Kasumi-1 (cell line): ENCODE results near the gene ZNF134.

Source experiments
- DNase-seq, 2 experiments: peaks; one replicate each; lab custom pipeline; 2025; lab: John Stamatoyannopoulos, UW

ZNF134 gene

DNA sequence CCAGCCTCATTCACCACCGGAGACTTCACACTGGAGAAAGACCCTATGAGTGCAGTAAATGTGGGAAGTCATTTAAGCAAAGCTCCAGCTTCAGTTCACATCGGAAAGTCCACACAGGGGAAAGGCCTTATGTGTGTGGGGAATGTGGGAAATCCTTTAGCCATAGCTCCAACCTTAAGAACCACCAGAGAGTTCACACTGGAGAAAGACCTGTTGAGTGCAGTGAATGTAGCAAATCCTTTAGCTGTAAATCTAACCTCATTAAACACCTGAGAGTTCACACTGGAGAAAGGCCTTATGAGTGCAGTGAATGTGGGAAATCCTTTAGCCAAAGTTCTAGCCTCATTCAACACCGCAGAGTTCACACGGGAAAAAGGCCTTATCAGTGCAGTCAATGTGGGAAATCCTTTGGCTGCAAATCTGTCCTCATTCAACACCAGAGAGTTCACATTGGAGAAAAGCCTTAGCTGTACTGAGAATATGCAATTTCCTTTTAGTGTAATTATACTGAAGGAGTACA lies 27.7 kb downstream of the ZNF134 start:
- no peak for DNase-seq

DNA sequence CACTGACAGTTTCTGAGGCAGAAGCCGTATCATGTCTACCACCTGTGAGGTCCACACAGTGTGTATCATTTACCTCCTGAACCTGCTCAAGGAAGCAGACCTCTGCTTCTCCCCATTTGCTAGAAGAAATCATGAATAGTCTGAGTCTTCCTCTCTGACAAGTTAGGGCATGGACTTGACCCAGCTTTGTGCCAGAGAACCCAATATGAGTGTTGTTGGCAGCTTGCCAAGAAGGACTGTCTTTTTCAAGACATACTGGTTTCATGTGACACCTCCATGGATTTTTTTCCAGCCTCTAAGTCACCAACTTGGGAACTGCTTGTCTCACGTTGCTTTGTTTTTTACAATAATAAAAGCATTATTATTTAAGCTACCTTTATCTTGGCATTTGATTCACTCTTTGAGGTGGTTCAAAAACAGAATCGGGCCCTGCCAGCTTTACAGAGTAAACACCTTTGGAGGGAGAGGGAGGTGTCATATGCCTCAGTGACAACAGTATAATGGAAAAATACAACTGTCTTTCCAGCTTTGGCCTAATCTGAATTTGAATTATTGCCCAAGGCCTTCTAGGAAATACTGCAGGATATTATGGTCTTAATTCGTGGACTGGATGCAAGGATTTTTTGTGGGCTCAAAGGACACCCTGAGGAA lies 28.5 kb downstream of the ZNF134 start:
- DNase-seq: no peak

- no peak for DNase-seq
These were observed 29.7 kb downstream of the ZNF134 start for GRCh38 chr19:57643734-57644133.

GRCh38 chr19:57648331-57649003 lies 34.4 kb downstream of the ZNF134 start:
- DNase-seq: no peak

DNA sequence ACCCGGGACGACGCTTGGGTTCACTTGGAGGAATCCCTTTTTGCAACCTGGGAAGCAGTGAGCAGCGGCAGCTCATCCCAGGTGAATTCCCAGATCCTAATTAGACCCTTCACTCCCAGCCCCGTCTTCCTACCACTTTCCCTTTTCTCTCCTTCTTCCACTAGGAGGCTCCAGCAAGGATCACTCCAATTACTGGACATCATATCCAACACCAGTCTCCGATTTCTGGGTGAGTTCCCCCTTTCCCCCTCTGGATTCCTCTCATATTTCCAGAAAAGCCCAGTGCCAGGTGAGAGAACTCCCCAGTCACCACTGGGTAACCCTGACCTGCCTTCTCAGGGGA lies 37.6 kb downstream of the ZNF134 start:
- DNase-seq: no peak

- DNase-seq: no peak
These were observed 39.6 kb downstream of the ZNF134 start for GRCh38 chr19:57653689-57654088.

GRCh38 chr19:57655443-57655842 lies 41.4 kb downstream of the ZNF134 start:
- DNase-seq: no peak

DNA sequence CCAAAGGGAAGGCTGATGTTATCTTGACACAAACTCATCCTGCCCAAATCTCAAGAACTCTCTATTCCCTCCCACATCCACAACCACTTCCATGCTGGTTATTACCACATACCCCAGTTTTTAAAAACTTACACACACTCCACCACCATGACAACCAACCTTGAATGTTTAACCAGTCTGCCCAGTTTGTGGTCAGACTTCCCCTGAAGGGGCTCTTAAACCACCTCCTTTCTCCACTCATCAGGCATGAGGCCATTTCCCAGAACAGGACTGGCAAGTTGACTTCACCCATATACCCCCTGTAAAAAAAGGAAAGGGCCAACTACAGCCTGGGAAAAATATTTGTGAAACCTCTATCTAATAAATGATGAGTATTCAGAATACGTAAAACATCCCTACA lies 42.3 kb downstream of the ZNF134 start:
- no peak for DNase-seq

DNA sequence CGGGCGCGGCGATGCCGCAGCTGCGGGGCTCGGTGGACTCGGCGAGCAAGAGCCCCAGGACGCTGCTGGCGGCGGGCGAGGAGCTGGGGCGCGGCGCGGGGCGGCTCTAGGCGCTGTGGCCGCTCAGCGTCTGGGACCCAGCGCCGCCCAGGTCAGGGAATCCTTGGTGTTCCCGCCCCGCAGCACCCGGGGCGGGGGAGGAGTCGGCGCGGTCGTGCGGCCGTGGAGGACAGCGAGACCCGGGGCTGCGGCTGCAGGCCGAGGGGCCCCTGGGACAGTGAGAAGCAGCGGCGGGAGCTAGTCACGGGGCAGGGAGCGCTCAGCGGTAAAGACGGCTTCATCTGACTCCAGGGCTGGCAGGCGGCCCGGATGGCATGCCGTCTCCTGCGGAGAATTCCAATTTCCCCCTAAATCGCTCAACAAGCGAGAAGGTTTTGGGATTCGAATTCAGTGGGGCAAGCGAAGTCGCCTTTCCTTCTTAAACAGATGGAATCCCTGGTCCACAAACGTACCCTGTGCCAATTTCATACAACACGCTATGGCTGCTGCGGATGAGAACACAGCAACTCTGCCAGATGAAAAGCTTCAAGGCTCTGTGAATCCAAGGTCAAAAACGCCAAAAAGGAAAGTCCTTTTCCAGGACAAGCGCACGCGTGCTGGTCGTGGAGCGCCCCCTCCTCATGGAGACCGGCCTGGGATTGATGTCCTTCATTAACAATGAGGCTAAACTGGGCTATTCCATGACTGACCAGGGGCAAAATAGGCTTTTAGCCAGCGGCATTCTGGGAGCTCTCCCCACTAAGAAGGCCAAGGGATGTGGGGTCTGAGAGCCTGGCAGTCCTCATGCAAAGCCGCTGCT lies 50.5 kb downstream of the ZNF134 start:
- DNase-seq: no peak

GRCh38 chr19:57665261-57665806 lies 51.3 kb downstream of the ZNF134 start:
- DNase-seq: no peak

GRCh38 chr19:57667228-57667627 lies 53.2 kb downstream of the ZNF134 start:
- DNase-seq: no peak

DNA sequence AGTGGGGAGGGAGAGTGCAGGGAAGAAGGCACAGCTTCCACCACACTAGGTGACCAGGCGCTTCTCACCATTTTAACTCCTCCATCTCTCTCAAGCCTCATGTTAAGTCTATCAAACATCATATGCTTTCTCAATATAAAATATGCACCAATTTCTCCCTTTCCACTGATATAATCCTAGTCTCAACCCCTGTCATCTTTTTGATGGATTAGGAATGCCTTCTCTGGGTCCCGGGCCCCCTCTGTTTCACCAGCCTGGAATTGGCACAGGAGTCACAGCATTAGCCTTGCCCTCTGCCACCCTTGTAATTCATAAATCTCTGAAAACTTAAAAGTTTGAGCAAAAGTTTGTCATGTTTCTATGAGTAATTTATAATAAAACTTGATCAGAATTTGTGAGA lies 54.6 kb downstream of the ZNF134 start, which contains the start of gene ZSCAN4:
ZSCAN4 (plus strand) TSS at position 301 of the 400 bp plus-strand sequence. CDS start 7,211 bp downstream, outside the sequence.
- no peak for DNase-seq

- no peak for DNase-seq
These were observed 57.3 kb downstream of the ZNF134 start for GRCh38 chr19:57671124-57671895.

- DNase-seq: no peak
These were observed 58.4 kb downstream of the ZNF134 start for GRCh38 chr19:57672466-57672865.
